PC-3 (cell line): ENCODE data around the gene EFCAB12.

ENCODE experiments used
- CTCF ChIP-seq: fragments of 300-600 bp; sonication (generic); conservative IDR thresholded peaks from 2 replicates; pipeline ENCODE4 v1.5.1; 2017; ENCODE audit warnings: antibody characterized with exemption, low read depth, mild to moderate bottlenecking, low read length
- EZH2 ChIP-seq: fragments of 300-600 bp; sonication (generic); IDR thresholded peaks from one replicate; pipeline ENCODE4 v1.6.1; 2017; ENCODE audit warnings: antibody characterized with exemption, mild to moderate bottlenecking, low read length; ENCODE audit not compliant: unreplicated experiment

GRCh38 chr3:129402210-129402609 lies 26.2 kb downstream of the EFCAB12 start:
- TF ChIP-seq CTCF (no peak), EZH2 (no peak)
